Neural progenitor cell (in vitro differentiated cells): ENCODE measurements around the gene KLF4. TPM values are rescaled to one million over a fixed set of nuclear protein-coding genes. Genes with fewer than 3 reads are reported as not detected.

Experiments
- DNase-seq: peaks from one replicate; pipeline ENCODE4 v3.0.0-alpha.2; 2016; ENCODE audit warnings: low spot score
- H2AFZ ChIP-seq: fragments of 200-600 bp; sonication (generic); replicated peaks from 2 replicates; pipeline ENCODE4 v1.6.1; 2016; ENCODE audit warnings: antibody characterized with exemption
- H3F3A ChIP-seq: fragments of 200-600 bp; sonication (generic); 2 replicates; pipeline ENCODE4 v1.6.1; 2016; ENCODE audit warnings: antibody characterized with exemption, low read depth
- H3K27ac ChIP-seq: fragments of 200-600 bp; sonication (generic); 2 replicates; pipeline ENCODE4 v1.5.1; 2016; ENCODE audit warnings: mild to moderate bottlenecking
- H3K27me3 ChIP-seq: fragments of 200-600 bp; sonication (generic); 2 replicates; pipeline ENCODE4 v1.6.1; 2016; ENCODE audit warnings: mild to moderate bottlenecking, moderate library complexity
- H3K36me3 ChIP-seq: fragments of 200-600 bp; sonication (generic); 2 replicates; pipeline ENCODE4 v1.5.1; 2016
- H3K4me1 ChIP-seq: fragments of 200-600 bp; sonication (generic); 2 replicates; pipeline ENCODE4 v1.6.1; 2016; ENCODE audit warnings: mixed run types
- H3K4me2 ChIP-seq: fragments of 200-600 bp; sonication (generic); 2 replicates; pipeline ENCODE4 v1.6.1; 2016
- H3K4me3 ChIP-seq: fragments of 200-600 bp; sonication (generic); 2 replicates; pipeline ENCODE4 v1.5.1; 2016
- H3K79me2 ChIP-seq: fragments of 200-600 bp; sonication (generic); 2 replicates; pipeline ENCODE4 v1.6.1; 2016; ENCODE audit warnings: low read depth
- H3K9ac ChIP-seq: fragments of 200-600 bp; sonication (generic); 2 replicates; pipeline ENCODE4 v1.6.1; 2016
- H3K9me3 ChIP-seq: fragments of 200-600 bp; sonication (generic); 2 replicates; pipeline ENCODE4 v1.5.1; 2016; ENCODE audit warnings: low read depth
- H4K20me1 ChIP-seq: fragments of 200-600 bp; sonication (generic); 2 replicates; pipeline ENCODE4 v1.6.1; 2016; ENCODE audit warnings: low read depth
- H3K27ac Mint-ChIP-seq: 3 replicates; pipeline ENCODE4 v1.8.0; 2021; ENCODE audit warnings: mixed read lengths
- H3K27me3 Mint-ChIP-seq: 2 replicates; pipeline ENCODE4 v1.8.0; 2022; ENCODE audit warnings: low read depth, mild to moderate bottlenecking, inconsistent platforms, moderate library complexity, mixed read lengths; ENCODE audit not compliant: insufficient read depth
- H3K36me3 Mint-ChIP-seq: 3 replicates; pipeline ENCODE4 v1.8.0; 2021; ENCODE audit warnings: mixed read lengths
- H3K4me1 Mint-ChIP-seq: 3 replicates; pipeline ENCODE4 v1.8.0; 2021; ENCODE audit warnings: mixed read lengths
- H3K4me3 Mint-ChIP-seq: 3 replicates; pipeline ENCODE4 v1.8.0; 2021; ENCODE audit warnings: mild to moderate bottlenecking, moderate library complexity, mixed read lengths
- H3K9me3 Mint-ChIP-seq: 3 replicates; pipeline ENCODE4 v1.8.0; 2020; ENCODE audit warnings: mixed read lengths
- EZH2 ChIP-seq: fragments of 200-600 bp; sonication (generic); IDR thresholded peaks from 2 replicates; pipeline ENCODE4 v1.6.1; 2017; ENCODE audit warnings: antibody characterized with exemption, mild to moderate bottlenecking, moderate library complexity
- EZH2phosphoT487 ChIP-seq: fragments of 200-600 bp; sonication (generic); IDR thresholded peaks from 2 replicates; pipeline ENCODE4 v1.6.1; 2017; ENCODE audit warnings: antibody characterized with exemption
- total RNA-seq: library from RNA; depleted of rRNA; stranded (reverse); fragments of >200 nt; gene quantifications from 2 replicates; pipeline ENCODE4 v1.2.3, GENCODE V29; 2015; ENCODE audit warnings: low replicate concordance
- TF ChIP-seq, protein P1 (sequence below): fragments of 200-600 bp; sonication (generic); IDR thresholded peaks from 2 replicates; pipeline ENCODE4 v1.5.1; 2017; ENCODE audit warnings: antibody characterized with exemption, mild to moderate bottlenecking

Gene KLF4
- total RNA-seq, 1 donor from 2014 or later = 0.51 TPM

- no peaks in the 10 kb centered on the region for H3F3A ChIP-seq
- no peak overlapping the region for H3K27ac ChIP-seq
- DNase-seq = no peak
- H4K20me1 ChIP-seq = no peaks in the 10 kb centered on the region
- H3K27me3 Mint-ChIP-seq = peaks cover 4% of the 10 kb centered on the region
- H3K4me2 ChIP-seq = no peak overlapping the region
- H3K27ac Mint-ChIP-seq = no peak overlapping the region
- H3K27me3 ChIP-seq = no peaks in the 10 kb centered on the region
- H3K79me2 ChIP-seq = no peaks in the 10 kb centered on the region
- H3K9me3 ChIP-seq = no peaks in the 10 kb centered on the region
- no peaks in the 10 kb centered on the region for H3K36me3 Mint-ChIP-seq
- no peaks in the 10 kb centered on the region for H3K4me1 Mint-ChIP-seq
- no peak for TF ChIP-seq EZH2
- no peak for TF ChIP-seq EZH2phosphoT487
- TF ChIP-seq, protein P1, sequence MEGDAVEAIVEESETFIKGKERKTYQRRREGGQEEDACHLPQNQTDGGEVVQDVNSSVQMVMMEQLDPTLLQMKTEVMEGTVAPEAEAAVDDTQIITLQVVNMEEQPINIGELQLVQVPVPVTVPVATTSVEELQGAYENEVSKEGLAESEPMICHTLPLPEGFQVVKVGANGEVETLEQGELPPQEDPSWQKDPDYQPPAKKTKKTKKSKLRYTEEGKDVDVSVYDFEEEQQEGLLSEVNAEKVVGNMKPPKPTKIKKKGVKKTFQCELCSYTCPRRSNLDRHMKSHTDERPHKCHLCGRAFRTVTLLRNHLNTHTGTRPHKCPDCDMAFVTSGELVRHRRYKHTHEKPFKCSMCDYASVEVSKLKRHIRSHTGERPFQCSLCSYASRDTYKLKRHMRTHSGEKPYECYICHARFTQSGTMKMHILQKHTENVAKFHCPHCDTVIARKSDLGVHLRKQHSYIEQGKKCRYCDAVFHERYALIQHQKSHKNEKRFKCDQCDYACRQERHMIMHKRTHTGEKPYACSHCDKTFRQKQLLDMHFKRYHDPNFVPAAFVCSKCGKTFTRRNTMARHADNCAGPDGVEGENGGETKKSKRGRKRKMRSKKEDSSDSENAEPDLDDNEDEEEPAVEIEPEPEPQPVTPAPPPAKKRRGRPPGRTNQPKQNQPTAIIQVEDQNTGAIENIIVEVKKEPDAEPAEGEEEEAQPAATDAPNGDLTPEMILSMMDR = no peak
- H3K4me3 Mint-ChIP-seq = no peak overlapping the region
- H2AFZ ChIP-seq = no peak overlapping the region
- H3K36me3 ChIP-seq = no peaks in the 10 kb centered on the region
- H3K9me3 Mint-ChIP-seq = no peaks in the 10 kb centered on the region
- H3K9ac ChIP-seq = no peak overlapping the region
- H3K4me3 ChIP-seq = no peak overlapping the region
- H3K4me1 ChIP-seq = no peaks in the 10 kb centered on the region
These were observed 41.1 kb upstream of the KLF4 start for GRCh38 chr9:107530679-107531078.

DNA sequence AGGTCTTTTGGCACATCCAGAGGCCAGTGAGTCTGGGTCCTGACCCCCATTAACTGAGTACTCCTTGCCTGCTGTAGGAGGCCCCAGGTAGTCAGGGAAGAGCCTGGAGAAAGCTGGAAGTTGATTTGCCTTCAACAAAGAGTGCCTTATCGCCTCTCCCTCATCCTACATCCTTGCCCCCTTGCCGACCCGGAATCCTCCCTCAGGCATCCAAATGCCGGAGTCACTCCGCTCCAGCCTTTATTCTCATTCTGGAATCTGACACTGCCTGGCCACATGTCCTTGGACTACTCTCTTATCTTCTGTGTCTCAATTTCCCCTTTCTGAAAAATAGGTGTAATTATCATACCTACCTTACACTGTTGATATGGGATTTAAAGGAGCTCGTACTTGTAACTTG is 39.1 kb upstream of the KLF4 start:
- Histone ChIP-seq H3F3A (no peaks in the 10 kb centered on the region), H2AFZ (no peak overlapping the region), H3K9ac (no peak overlapping the region), H3K36me3 (no peaks in the 10 kb centered on the region), H3K27me3 (no peaks in the 10 kb centered on the region), H3K4me2 (no peak overlapping the region), H3K27ac (no peak overlapping the region), H3K9me3 (no peaks in the 10 kb centered on the region), H3K79me2 (no peaks in the 10 kb centered on the region), H3K4me1 (no peaks in the 10 kb centered on the region), H4K20me1 (no peaks in the 10 kb centered on the region), H3K4me3 (no peak overlapping the region)
- Mint-ChIP-seq H3K9me3 (no peaks in the 10 kb centered on the region), H3K27me3 (peaks cover 4% of the 10 kb centered on the region), H3K4me1 (no peaks in the 10 kb centered on the region), H3K36me3 (no peaks in the 10 kb centered on the region), H3K4me3 (no peak overlapping the region), H3K27ac (no peak overlapping the region)
- TF ChIP-seq EZH2 = no peak
- TF ChIP-seq EZH2phosphoT487 = no peak
- TF ChIP-seq, protein P1 = no peak
- DNase-seq = no peak

GRCh38 chr9:107523539-107523938 is 34.0 kb upstream of the KLF4 start:
- TF ChIP-seq EZH2phosphoT487 (no peak), EZH2 (no peak)
- TF ChIP-seq, protein P1 = no peak

More at GRCh38 chr9:107523539-107523938, 34.0 kb upstream of the KLF4 start:
- H2AFZ ChIP-seq = no peak overlapping the region
- Mint-ChIP-seq H3K4me3 (no peak overlapping the region), H3K27me3 (peaks cover 3% of the 10 kb centered on the region), H3K27ac (peak overlapping the region; percentile 67), H3K9me3 (peaks cover 2% of the 10 kb centered on the region), H3K36me3 (no peaks in the 10 kb centered on the region), H3K4me1 (no peaks in the 10 kb centered on the region)
- no peak overlapping the region for H3K4me3 ChIP-seq
- H4K20me1 ChIP-seq = no peaks in the 10 kb centered on the region
- no peaks in the 10 kb centered on the region for H3K79me2 ChIP-seq
- no peak overlapping the region for H3K4me2 ChIP-seq
- no peaks in the 10 kb centered on the region for H3K9me3 ChIP-seq
- H3K4me1 ChIP-seq = no peaks in the 10 kb centered on the region
- no peaks in the 10 kb centered on the region for H3K27me3 ChIP-seq
- H3K9ac ChIP-seq = no peak overlapping the region
- DNase-seq = no peak
- no peaks in the 10 kb centered on the region for H3K36me3 ChIP-seq
- no peak overlapping the region for H3K27ac ChIP-seq
- H3F3A ChIP-seq = no peaks in the 10 kb centered on the region
